Lower lobe of right lung (tissue), 1 donor: ENCODE data around the gene CASD1. TPM values are rescaled to one million over a fixed set of nuclear protein-coding genes. Genes with fewer than 3 reads are reported as not detected.

Experiments
- total RNA-seq: library from RNA; stranded (reverse); fragmentation: NEBNext Ultra II Directional; extraction: Animal tissue kit (Norgen Biotek cat#: 25700); gene quantifications from one replicate; pipeline ENCODE4 v1.2.1, GENCODE V29; 2021
- donor health status: DM: no; HTN: yes; CAD: no; lungs with severe emphysema.

CASD1 gene
- total RNA-seq, 1 donor from 2014 or later = 27.3 TPM

Other genes with a start within 250 kb of the CASD1 start
- gene COL1A2, start 114.9 kb upstream of the CASD1 start, total RNA-seq = 252 TPM
- 47.1 TPM for gene SGCE, start 146.3 kb downstream of the CASD1 start, total RNA-seq